ENCODE results near the gene SPATA18.
"Not testable (repeated sequence)": the region's sequence is repeated elsewhere in the genome, so short reads cannot be mapped to it uniquely, and the experiment has no call there.

The SPATA18 gene

DNA sequence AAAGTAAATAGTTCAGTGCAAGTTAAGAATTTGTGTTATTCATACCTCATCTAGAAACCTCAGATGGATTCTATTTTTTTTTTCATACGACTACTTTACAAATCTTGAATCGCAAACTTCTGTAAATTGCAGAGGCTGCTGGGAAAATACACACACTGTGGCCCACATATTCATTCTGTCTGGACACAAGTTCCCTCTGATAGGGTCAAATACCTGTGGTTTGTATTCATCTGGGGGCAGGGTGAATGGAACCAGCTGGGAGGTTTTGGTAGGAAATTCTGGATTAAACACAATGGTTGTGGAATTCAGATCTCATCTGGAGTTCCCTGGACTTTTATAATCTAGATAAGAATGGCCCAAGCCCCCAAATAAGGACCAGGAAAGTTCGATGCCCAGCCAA, 56.2 kb downstream of the SPATA18 start:
- DNase-seq (ENCODE audit: low read depth): no peak

GRCh38 chr4:52107745-52108144, 56.6 kb downstream of the SPATA18 start:
- DNase-seq (ENCODE audit: low read depth): no peak

DNA sequence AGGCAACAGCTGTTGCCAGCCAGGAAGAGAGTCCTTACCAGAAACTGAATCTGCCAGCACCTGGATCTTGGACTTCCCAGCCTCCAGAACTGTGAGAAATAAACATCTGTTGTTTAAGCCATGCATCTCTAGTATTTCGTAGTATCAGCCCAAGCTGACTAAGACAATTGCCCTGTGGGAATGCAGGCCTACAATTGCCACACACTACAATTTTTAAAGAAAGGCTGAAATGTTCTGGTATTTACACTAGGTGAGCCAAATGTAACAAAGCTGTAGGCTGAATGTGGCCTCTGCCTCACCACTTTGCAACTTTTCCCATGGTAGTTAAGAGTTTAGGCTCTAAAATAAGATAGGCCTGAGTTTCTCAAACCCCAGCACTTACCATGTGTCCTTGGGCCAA, 59.1 kb downstream of the SPATA18 start:
- no peak for DNase-seq (ENCODE audit: low read depth)

- no peak for DNase-seq (ENCODE audit: low read depth)
Observed at GRCh38 chr4:52111995-52112394, 60.9 kb downstream of the SPATA18 start.

- no peak for DNase-seq (ENCODE audit: low read depth)
Observed at GRCh38 chr4:52112411-52112810, 61.3 kb downstream of the SPATA18 start.

DNA sequence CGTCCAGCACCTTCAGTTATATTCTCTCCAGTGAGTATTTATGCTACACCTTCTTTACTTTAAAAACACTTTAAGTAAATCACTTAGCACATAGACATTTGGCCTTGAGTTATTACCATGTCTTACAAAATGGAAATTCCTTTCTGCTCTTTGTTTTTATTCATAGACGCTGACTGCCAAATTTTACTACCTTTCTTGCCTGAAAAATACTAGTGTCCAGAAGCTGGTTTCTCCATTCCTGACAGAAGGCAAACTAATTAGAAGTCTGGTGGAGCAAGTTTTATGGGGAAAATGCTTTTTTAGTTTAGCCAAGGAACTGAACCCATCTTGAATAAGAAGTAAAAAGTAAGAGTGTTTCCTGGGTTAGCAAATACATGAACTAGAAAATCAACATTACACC, 65.5 kb downstream of the SPATA18 start:
- DNase-seq (ENCODE audit: low read depth): no peak

DNA sequence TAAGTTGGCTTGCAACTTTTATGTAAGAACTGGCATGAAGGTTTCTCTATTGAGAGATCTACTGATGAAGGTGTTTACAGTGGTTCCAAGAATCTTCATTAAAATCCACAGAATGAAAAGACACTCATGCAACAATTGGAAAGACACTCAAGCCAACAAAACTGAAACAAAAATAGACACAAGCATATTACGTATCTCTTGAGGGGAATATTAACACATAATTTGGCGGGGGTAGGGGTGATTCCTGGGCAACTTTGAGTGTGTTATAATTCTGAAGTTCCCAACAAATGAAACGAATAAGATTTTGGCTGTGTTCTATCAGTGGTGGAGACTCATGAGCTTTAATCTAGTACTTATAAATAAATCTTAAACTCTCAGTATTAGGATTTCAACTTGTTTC, 75.1 kb downstream of the SPATA18 start:
- no peak for DNase-seq (ENCODE audit: low read depth)

DNA sequence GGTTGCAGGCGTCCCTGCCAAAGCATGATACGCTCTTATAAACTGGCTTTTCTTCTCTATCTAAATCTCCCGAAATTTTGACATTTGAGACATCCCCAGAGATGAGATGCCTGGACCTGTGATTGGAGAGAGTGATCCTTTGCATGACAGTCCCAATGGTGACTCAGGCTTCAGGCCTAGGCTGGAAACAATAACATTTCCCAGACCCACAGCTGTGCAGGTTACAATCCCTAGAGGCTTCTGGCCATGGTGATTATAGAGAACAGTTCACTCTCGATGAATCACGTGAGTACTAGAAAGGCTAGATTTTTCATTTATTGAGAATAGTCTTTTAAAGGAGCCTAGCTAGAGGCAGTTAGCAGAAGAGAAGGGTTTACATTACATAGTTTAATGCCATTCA, 75.9 kb downstream of the SPATA18 start:
- no peak for DNase-seq (ENCODE audit: low read depth)

GRCh38 chr4:52135171-52135570, 84.1 kb downstream of the SPATA18 start:
- no peak for DNase-seq (ENCODE audit: low read depth)

DNA sequence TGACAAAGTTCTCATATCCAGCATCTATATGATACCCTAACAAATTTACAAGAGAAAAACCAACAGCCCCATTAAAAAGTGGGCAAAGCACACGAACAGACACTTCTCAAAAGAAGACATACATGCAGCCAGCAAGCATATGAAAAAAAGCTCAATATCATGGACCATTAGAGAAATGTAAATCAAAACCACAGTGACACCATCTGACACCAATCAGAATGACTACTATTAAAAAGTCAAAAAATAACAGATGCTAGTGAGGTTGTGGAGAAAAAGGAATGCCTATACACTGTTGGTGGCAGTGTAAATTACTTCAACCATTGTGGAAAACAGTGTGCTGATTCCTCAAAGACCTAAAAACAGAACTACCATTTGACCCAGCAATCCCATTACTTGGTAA, 86.0 kb downstream of the SPATA18 start:
- DNase-seq (ENCODE audit: low read depth): not testable (repeated sequence)

DNA sequence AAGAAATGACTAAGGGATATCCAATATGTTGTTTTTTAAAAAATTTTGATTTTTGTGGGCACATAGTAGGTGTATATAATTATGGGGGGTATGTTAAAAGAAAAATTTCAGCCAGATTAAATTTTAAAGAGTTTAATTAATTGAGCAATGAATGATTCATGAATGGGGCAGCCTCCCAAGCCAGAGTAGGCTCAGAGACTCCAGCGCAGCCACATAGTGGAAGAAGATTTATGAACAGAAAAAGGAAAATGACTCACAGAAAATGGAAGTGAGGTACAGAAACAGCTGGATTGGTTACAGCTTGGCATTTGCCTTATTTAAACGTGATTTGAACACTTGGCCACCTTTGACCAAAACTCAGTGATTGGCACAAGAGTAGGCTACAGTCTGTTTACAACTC, 91.7 kb downstream of the SPATA18 start:
- DNase-seq (ENCODE audit: low read depth): no peak

DNA sequence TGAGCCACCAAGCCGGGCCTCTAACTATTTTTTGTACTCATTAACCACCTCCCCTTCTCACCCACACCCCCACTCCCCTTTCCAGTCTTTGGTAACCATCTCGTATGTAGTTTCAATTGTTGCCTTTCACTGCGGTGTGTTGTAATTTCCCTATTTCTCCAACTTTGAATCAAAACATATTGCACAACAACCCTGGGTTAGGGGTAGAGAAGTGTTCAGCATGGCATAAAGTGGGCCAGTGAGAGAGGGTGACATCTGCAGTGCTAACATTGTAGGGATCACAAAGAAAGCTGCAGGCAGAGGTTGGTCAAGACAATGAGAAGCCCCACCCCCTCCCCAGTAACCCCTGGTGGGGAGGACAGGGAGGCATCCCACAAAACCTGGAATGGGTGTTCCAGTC, 92.7 kb downstream of the SPATA18 start:
- DNase-seq (ENCODE audit: low read depth): no peak

DNA sequence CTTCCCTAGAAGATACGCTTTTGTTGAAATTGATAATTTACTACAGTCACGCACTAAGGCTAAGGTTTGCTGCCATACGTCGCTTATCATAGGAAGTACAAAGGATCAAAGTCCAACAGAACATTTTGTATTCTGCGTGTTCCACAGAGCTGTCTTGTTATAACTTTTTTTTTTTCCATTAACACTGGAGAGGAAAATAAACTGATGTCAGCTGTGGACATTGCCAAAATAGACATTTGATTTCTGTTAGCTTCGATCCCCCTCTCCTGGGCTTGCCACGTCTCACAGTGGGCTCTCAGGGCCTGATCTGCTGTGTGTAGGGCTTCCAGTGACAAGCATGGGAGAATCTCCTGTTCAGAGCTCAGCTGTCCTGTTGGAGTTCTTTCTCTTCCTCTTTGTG, 93.3 kb downstream of the SPATA18 start:
- DNase-seq (ENCODE audit: low read depth): no peak

Measured in CMK (cell line).